Activated CD4-positive, alpha-beta T cell treated with anti-CD3 and anti-CD28 coated beads for 36 hours (primary cell): ENCODE measurements around the gene TOE1. TPM values are rescaled to one million over a fixed set of nuclear protein-coding genes. Genes with fewer than 3 reads are reported as not detected.
"Not testable (repeated sequence)": the region's sequence is repeated elsewhere in the genome, so short reads cannot be mapped to it uniquely, and the experiment has no call there.

ENCODE experiments used
- ATAC-seq: fragments of 200-7000 bp; cut with Tn5 transposase; one replicate; pipeline ENCODE4 v1.10.0; 2021; ENCODE audit warnings: mild to moderate bottlenecking, moderate library complexity
- CTCF ChIA-PET: fragments of 350-600 bp; sonication (Branson Sonifier 250); formaldehyde crosslinking; loops from one replicate; lab custom pipeline; 2021; ENCODE audit warnings: antibody characterized with exemption; lab: Charles Lee
- POLR2A ChIA-PET: fragments of 350-600 bp; sonication (Branson Sonifier 250); formaldehyde crosslinking; loops from one replicate; lab custom pipeline; 2021; ENCODE audit warnings: antibody characterized with exemption, inconsistent platforms; lab: Charles Lee
- DNase-seq: peaks from one replicate; pipeline ENCODE4 v3.0.0-alpha.2; 2020
- H3K27ac Mint-ChIP-seq: one replicate; pipeline ENCODE4 v1.8.0; 2021; ENCODE audit warnings: mixed read lengths
- H3K27me3 Mint-ChIP-seq: one replicate; pipeline ENCODE4 v1.8.0; 2021; ENCODE audit warnings: mixed read lengths
- H3K36me3 Mint-ChIP-seq: one replicate; pipeline ENCODE4 v1.8.0; 2021; ENCODE audit warnings: low read depth, mixed read lengths
- H3K4me1 Mint-ChIP-seq: one replicate; pipeline ENCODE4 v1.8.0; 2021; ENCODE audit warnings: mixed read lengths
- H3K4me3 Mint-ChIP-seq: one replicate; pipeline ENCODE4 v1.8.0; 2021; ENCODE audit warnings: mild to moderate bottlenecking, moderate library complexity, mixed read lengths
- H3K9me3 Mint-ChIP-seq: one replicate; pipeline ENCODE4 v1.8.0; 2021; ENCODE audit warnings: low read depth, mixed read lengths
- intact Hi-C, 2 experiments: fragments of 100-400 bp; cut with DNase I in 1 of 2; cut with micrococcal nuclease in 1 of 2; formaldehyde crosslinking; loops; one replicate each; pipeline versions ENCODE4 v1.14.2 to v1.15.1; 2022 to 2024; cut with DNase I, micrococcal nuclease
- total RNA-seq, 2 experiments: library from RNA; stranded (reverse); gene quantifications; one replicate each; pipeline ENCODE4 v1.2.3, GENCODE V29; 2021

The TOE1 gene
- total RNA-seq: 10 to 100 TPM; 29.8 to 42.3 TPM

DNA sequence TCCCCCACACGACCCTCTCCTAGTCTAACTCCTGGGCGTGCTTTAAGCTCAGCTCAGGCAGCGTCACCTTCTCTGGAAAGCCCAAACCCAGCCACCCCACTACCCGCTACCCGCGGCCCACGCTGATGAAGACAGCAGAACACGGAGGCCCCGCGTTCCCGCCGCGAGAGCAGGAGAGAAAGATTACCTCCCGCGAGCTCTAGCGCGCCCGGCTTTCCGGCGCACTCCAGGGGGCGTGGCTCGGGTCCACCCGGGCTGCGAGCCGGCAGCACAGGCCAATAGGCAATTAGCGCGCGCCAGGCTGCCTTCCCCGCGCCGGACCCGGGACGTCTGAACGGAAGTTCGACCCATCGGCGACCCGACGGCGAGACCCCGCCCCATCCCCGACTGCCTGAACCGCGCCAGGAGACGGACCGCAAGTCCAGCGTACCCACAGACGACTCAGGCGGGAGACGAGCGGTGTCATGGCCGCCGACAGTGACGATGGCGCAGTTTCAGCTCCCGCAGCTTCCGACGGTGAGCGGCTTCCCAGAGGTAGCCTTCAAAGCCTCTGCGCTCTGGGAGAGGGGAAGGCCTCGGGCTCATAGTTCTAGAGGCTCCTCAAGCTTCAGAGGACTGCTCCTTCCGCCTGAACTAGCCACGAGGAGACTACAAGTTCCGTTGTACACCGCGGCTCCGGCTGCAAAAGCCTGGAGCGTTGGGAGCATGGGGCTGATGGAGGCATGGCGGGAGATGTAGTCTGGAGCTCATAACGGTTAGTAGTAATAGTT lies at the start of gene TOE1, which contains the start of gene MUTYH:
Gene TOE1 (plus strand): TSS at position 382 of the 770 bp plus-strand sequence. CDS start 83 bp downstream, at position 465.
Gene MUTYH (minus strand): TSS at position 652 of the 770 bp plus-strand sequence. CDS start 5,935 bp downstream, outside the sequence.
- intact Hi-C loops: loop anchor here (1.0 kb wide), 15 partner anchors 13 to 666 kb away; partner anchors contain the start of genes CCDC163 (in 2 of the 2), MMACHC (in 2 of the 2), TESK2 (in 2 of the 2) and UROD (in 2 of the 2)
- no peaks in the 10 kb centered on the region for H3K27me3 Mint-ChIP-seq
- ATAC-seq (peak; percentile 86), DNase-seq (peak; percentile 98)
- H3K27ac Mint-ChIP-seq: peak within 1 kb of the TSS; percentile 100
- peaks cover 27% of the 10 kb centered on the region for H3K4me1 Mint-ChIP-seq
- H3K36me3 Mint-ChIP-seq: peaks cover 57% of the 10 kb centered on the region
- ChIA-PET POLR2A (interaction anchor here (0.6 to 3.6 kb wide), 29 partner anchors 9 to 618 kb away, joined by 3 to 44 read pairs (median 6); partner anchors contain the start of genes AKR1A1, BTBD19, CCDC163 and EIF2B3), CTCF (interaction anchor here (0.5 to 4.4 kb wide), 22 partner anchors 9 to 968 kb away, joined by 3 to 40 read pairs (median 4); partner anchors contain the start of genes CCDC163, HECTD3, MMACHC and TESK2)
- peak within 1 kb of the TSS; percentile 100 for H3K4me3 Mint-ChIP-seq
- no peaks in the 10 kb centered on the region for H3K9me3 Mint-ChIP-seq

DNA sequence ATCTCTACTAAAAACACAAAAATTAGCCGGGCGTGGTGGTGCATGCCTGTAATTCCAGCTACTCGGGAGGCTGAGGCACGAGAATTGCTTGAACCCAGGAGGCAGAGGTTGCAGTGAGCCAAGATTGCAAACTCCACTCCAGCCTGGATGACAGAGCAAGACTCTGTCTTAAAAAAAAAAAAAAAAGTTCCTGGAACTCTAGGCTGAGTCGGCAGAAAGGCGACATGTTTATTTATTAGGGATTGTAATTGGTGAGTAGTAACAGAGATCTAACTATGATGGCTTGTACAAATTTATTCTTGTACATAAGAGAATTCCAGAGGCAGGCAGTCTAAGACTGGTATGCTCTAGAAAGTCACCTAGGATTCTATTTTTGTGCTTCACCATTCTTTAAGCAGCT lies 49.0 kb upstream of the TOE1 start:
- DNase-seq, intact Hi-C loops, ATAC-seq, H3K4me1 Mint-ChIP-seq, H3K36me3 Mint-ChIP-seq, H3K27me3 Mint-ChIP-seq, H3K4me3 Mint-ChIP-seq, H3K27ac Mint-ChIP-seq, H3K9me3 Mint-ChIP-seq: not testable (repeated sequence)
- POLR2A ChIA-PET: interaction anchor here (0.7 kb wide), 1 partner anchor 422 kb away, joined by 4 read pairs; no protein-coding TSS in a partner anchor
- CTCF ChIA-PET: interaction anchor here (2.4 kb wide), 1 partner anchor 10 kb away, joined by 16 read pairs; no protein-coding TSS in a partner anchor

DNA sequence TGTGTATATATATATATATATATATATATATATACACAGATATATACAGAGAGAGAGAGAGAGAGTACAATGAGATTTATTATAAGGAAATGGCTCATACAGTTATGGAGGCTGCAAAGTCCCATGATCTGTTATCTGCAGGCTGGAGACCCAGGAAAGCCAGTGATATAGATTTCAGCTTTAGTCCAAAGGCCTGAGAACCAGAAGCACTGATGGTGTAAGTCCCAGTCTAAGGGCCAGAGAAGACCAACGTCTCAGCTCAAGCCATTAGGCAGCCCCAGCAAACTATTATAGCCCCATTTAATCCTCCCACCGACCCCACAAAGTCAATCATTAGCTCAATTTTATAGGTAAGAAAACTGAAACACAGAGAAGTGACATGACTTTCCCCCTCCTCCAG lies 48.3 kb upstream of the TOE1 start:
- Mint-ChIP-seq H3K9me3 (no peaks in the 10 kb centered on the region), H3K4me1 (no peaks in the 10 kb centered on the region), H3K27ac (no peak overlapping the region), H3K36me3 (no peaks in the 10 kb centered on the region), H3K4me3 (no peak overlapping the region), H3K27me3 (no peaks in the 10 kb centered on the region)
- ATAC-seq (no peak), DNase-seq (no peak)
- ChIA-PET CTCF (interaction anchor here (2.0 to 2.4 kb wide), 2 partner anchors 9 to 274 kb away, joined by 6 to 16 read pairs; no protein-coding TSS in a partner anchor), POLR2A (interaction anchor here (0.7 kb wide), 1 partner anchor 423 kb away, joined by 4 read pairs; no protein-coding TSS in a partner anchor)
- intact Hi-C loops: no loop called here

DNA sequence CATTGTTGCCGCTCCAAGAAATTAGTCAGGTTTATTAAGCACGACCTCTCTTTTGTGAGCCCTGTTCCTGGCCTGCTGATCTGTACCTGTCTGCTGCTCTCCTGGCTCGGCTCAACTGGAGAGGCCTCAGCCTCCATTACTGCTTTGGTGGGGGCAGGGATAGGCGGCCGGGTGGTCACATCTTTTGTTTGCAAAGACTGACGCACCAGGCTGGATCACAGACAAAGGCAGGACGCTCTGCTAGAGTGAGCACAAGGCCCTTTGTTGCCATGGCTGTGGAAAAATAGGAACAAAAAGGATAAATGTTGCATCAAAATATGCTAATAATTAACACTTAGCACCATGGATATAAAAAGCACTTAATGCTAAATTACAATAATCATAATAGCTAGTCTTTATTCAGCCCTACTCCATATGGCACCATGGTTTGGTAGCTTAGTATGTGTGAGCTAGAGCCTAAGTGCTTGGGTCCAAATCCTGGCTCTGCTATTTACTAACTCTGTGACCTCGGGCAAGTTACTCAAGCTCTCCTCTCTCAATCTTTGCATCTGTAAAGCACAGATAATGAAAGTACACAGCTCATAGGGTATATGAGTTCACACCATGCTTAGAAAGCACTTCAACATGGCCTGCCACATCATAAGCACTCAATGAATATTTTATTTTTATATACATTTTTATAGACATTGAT lies 42.2 kb upstream of the TOE1 start:
- CTCF ChIA-PET: interaction anchor here (0.8 to 12.1 kb wide), 3 partner anchors 13 to 282 kb away, joined by 4 to 255 read pairs (median 4); partner anchors contain the start of genes HECTD3 and UROD
- DNase-seq (no peak), ATAC-seq (no peak)
- intact Hi-C loops: no loop called here
- Mint-ChIP-seq H3K27ac (no peak overlapping the region), H3K4me3 (no peak overlapping the region), H3K36me3 (no peaks in the 10 kb centered on the region), H3K27me3 (no peaks in the 10 kb centered on the region), H3K4me1 (peaks cover 12% of the 10 kb centered on the region), H3K9me3 (no peaks in the 10 kb centered on the region)
- POLR2A ChIA-PET: no interaction called here

GRCh38 chr1:45299296-45299695 lies 40.7 kb upstream of the TOE1 start:
- H3K4me1 Mint-ChIP-seq: peaks cover 15% of the 10 kb centered on the region
- no peaks in the 10 kb centered on the region for H3K9me3 Mint-ChIP-seq
- POLR2A ChIA-PET: interaction anchor here (1.2 kb wide), 1 partner anchor 289 kb away, joined by 3 read pairs; the partner anchor contains the start of gene HECTD3
- ATAC-seq (no peak), DNase-seq (no peak)
- no peaks in the 10 kb centered on the region for H3K27me3 Mint-ChIP-seq
- no peak overlapping the region for H3K27ac Mint-ChIP-seq
- no peaks in the 10 kb centered on the region for H3K36me3 Mint-ChIP-seq
- CTCF ChIA-PET: interaction anchor here (0.7 to 12.1 kb wide), 12 partner anchors 7 to 1253 kb away, joined by 3 to 255 read pairs (median 4); partner anchors contain the start of genes HECTD3 and UROD
- intact Hi-C loops: no loop called here
- H3K4me3 Mint-ChIP-seq: no peak overlapping the region

DNA sequence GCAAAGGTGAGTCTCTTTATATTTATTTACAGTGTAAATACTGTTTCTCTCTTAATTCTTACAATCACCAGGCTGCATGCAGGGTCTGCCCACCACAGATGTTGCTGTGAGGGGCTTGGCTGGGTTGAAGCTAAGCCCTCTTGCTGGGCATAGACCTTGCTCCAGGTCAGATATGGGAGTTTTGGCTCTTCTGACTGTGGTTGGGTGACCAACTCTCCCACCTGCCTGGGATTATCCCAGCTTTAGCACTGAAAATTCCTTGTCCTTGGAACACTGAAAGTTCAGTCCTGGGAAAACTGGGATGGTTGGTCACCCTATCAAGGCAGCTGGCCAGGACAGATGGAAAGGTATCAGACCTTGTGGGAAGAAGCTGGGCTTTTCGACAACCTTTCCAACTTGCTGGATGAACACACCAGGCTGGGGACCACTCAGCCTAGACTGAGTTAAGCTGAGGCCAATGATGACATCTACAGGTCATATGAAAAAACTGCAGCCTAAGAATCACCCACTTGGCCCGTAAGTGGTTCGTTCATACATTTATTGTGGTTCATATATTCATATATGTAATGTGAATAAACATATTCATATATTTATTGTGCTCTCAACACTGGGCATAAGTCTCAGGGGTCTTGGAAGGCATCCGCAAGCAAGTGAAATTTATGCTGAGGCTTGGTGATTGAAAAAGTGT lies 39.8 kb upstream of the TOE1 start:
- Mint-ChIP-seq H3K27ac (no peak overlapping the region), H3K36me3 (no peaks in the 10 kb centered on the region), H3K9me3 (no peaks in the 10 kb centered on the region), H3K4me1 (peaks cover 23% of the 10 kb centered on the region), H3K4me3 (no peak overlapping the region), H3K27me3 (no peaks in the 10 kb centered on the region)
- ChIA-PET POLR2A (interaction anchor here (0.8 kb wide), 1 partner anchor 286 kb away, joined by 3 read pairs; no protein-coding TSS in a partner anchor), CTCF (interaction anchor here (0.5 to 12.1 kb wide), 19 partner anchors 8 to 1253 kb away, joined by 3 to 255 read pairs (median 3); partner anchors contain the start of genes HECTD3 and UROD)
- ATAC-seq (peak; percentile 9), DNase-seq (peak; percentile 51)
- intact Hi-C loops: loop anchor here (1.0 to 10.0 kb wide), 9 partner anchors 93 to 945 kb away; partner anchors contain the start of genes ZSWIM5 (in 2 of the 2), BTBD19 (in 1 of the 2), DYNLT4 (in 1 of the 2) and ERI3 (in 1 of the 2)

DNA sequence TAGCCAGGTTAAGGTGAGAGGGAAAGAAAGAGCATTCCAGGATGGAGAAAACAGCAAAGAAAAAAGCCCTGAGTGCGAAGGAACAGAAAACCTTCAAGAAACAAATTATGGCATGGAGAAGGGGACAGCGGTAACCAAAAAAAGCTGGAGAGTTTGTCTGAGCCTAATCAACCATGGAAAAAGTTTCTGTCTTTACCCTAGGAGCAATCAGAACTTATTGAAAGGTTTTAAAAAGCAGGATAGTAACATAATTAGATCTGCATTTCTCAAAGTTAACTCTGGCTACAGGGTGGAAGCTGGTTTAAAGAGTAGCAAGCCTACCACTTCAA lies 39.3 kb upstream of the TOE1 start:
- Mint-ChIP-seq H3K36me3 (no peaks in the 10 kb centered on the region), H3K4me1 (peaks cover 28% of the 10 kb centered on the region), H3K27ac (no peak overlapping the region), H3K27me3 (no peaks in the 10 kb centered on the region), H3K4me3 (no peak overlapping the region), H3K9me3 (no peaks in the 10 kb centered on the region)
- intact Hi-C loops: loop anchor here (1.0 to 10.0 kb wide), 9 partner anchors 93 to 946 kb away; partner anchors contain the start of genes ZSWIM5 (in 2 of the 2), BTBD19 (in 1 of the 2), DYNLT4 (in 1 of the 2) and ERI3 (in 1 of the 2)
- DNase-seq (no peak), ATAC-seq (no peak)
- ChIA-PET POLR2A (no interaction called here), CTCF (interaction anchor here (0.5 to 12.1 kb wide), 12 partner anchors 9 to 285 kb away, joined by 3 to 255 read pairs (median 3); partner anchors contain the start of genes HECTD3 and UROD)

GRCh38 chr1:45302505-45303150 lies 37.3 kb upstream of the TOE1 start:
- intact Hi-C loops: loop anchor here (1.0 to 10.0 kb wide), 19 partner anchors 24 to 948 kb away; partner anchors contain the start of genes HPDL (in 2 of the 2), MUTYH (in 2 of the 2), PLK3 (in 2 of the 2) and TESK2 (in 2 of the 2)
- Mint-ChIP-seq H3K27me3 (no peaks in the 10 kb centered on the region), H3K4me1 (peaks cover 44% of the 10 kb centered on the region), H3K4me3 (peak overlapping the region; percentile 84), H3K27ac (peak overlapping the region; percentile 58), H3K9me3 (no peaks in the 10 kb centered on the region), H3K36me3 (no peaks in the 10 kb centered on the region)
- no peak for ATAC-seq
- ChIA-PET CTCF (interaction anchor here (0.6 to 12.1 kb wide), 12 partner anchors 10 to 610 kb away, joined by 3 to 255 read pairs (median 4); partner anchors contain the start of genes CCDC163, HECTD3, HPDL and MMACHC), POLR2A (interaction anchor here (1.0 to 2.8 kb wide), 10 partner anchors 24 to 581 kb away, joined by 3 to 44 read pairs (median 10); partner anchors contain the start of genes CCDC163, EIF2B3, HECTD3 and HPDL)
- peak; percentile 12 for DNase-seq

DNA sequence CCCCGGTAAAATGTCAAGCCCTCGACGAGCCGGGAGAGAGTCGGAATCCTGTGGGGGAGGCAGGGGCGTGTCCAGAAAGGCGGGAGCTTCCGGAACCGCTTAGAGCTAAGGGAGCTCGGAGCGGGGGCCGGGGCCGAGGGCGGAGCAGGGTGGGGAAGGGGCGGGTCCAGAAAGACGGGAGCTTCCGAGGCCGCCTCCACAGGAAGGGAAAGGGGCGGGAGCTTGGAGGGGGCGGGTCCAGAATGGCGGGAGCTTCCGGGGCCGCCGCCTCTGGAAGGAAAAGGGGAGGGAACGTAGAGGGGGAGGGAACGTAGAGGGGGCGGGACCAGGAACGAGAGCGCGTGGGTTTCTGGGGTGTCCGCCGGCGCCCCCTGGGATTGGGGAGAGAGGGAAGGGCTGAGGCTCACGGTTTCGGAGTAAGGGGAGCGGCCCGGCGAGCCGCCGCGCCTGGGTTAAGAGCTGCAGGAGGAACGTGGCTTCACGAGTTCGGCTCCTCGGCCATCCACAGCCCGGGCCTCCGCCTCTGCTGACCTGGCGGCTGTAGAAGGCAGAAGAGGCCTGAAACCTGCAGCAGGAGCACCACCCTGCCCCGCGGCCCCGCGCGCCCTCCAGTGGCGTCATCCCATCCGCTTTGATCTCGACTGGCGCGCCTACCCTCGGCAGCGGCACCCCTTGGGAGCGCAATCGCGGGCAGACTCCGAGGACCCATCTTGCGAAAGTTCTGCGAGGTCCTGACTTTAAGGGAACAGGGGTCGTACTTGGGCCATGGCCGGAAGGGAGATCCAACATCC lies 36.3 kb upstream of the TOE1 start:
- no peaks in the 10 kb centered on the region for H3K27me3 Mint-ChIP-seq
- POLR2A ChIA-PET: interaction anchor here (0.5 to 2.8 kb wide), 25 partner anchors 31 to 1517 kb away, joined by 3 to 44 read pairs (median 4); partner anchors contain the start of genes AKR1A1, CCDC163, EIF2B3 and HECTD3
- DNase-seq (peak; percentile 100), ATAC-seq (peak; percentile 83)
- H3K4me1 Mint-ChIP-seq: peaks cover 44% of the 10 kb centered on the region
- intact Hi-C loops: loop anchor here (1.0 to 10.0 kb wide), 19 partner anchors 23 to 949 kb away; partner anchors contain the start of genes HPDL (in 2 of the 2), MUTYH (in 2 of the 2), PLK3 (in 2 of the 2) and TESK2 (in 2 of the 2)
- CTCF ChIA-PET: interaction anchor here (0.6 to 12.1 kb wide), 16 partner anchors 11 to 611 kb away, joined by 3 to 255 read pairs (median 4); partner anchors contain the start of genes AKR1A1, BTBD19, HECTD3 and HPDL
- peak overlapping the region; percentile 84 for H3K4me3 Mint-ChIP-seq
- no peaks in the 10 kb centered on the region for H3K36me3 Mint-ChIP-seq
- no peaks in the 10 kb centered on the region for H3K9me3 Mint-ChIP-seq
- H3K27ac Mint-ChIP-seq: peak overlapping the region; percentile 95
